NCI-H1417 treated with DMSO at 0.1 percent for 48 hours (cell line): ENCODE results near the gene CUX1.

ENCODE experiments used
- DNase-seq: peaks from one replicate; lab custom pipeline; 2025; lab: John Stamatoyannopoulos, UW

CUX1 gene

DNA sequence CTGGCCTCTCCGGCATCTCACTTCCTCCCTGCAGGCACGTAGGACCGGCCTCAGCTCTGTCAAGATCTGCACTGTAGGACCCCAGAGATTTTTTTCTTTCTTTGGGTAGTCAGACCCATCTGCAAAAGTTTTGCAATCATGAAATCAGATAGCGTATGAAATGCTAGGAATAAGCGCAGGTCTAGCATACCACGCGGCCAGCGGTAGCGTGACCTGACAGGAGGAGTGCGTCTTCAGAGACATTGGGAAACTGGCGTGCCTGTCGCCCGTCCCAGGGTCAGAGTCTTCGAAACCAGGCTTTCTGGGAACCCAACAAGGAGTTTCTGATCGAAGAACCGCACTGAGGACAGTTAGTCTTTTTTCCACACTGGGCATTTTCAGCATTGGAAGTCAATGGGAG lies 368.4 kb downstream of the CUX1 start:
- DNase-seq, result no peak

- DNase-seq, result no peak
These were observed 368.9 kb downstream of the CUX1 start for GRCh38 chr7:102186306-102186705.

DNA sequence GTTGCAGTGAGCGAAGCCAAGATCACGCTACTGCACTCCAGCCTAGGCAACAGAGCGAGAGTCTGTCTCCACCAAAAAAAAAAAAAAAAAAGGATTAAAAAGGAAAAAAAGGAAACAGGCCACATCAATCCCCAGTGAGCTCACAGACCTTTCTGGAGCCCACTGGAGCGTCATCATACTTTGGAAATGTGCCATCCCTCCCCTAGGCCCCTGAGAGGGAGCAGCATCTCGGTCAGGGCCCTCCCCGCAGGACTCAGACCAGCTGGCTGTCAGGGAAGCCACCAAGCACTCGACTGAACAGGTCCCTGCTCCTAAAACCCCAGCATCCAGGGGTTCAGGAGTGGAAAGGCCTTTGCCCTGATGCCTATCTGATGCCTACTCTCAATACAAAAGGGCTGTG lies 371.3 kb downstream of the CUX1 start:
- no peak for DNase-seq

GRCh38 chr7:102189756-102190155 lies 372.3 kb downstream of the CUX1 start:
- no peak for DNase-seq

GRCh38 chr7:102190776-102191350 lies 373.4 kb downstream of the CUX1 start:
- DNase-seq, result no peak

- DNase-seq, result no peak
These were observed 374.3 kb downstream of the CUX1 start for GRCh38 chr7:102191556-102192379.

DNA sequence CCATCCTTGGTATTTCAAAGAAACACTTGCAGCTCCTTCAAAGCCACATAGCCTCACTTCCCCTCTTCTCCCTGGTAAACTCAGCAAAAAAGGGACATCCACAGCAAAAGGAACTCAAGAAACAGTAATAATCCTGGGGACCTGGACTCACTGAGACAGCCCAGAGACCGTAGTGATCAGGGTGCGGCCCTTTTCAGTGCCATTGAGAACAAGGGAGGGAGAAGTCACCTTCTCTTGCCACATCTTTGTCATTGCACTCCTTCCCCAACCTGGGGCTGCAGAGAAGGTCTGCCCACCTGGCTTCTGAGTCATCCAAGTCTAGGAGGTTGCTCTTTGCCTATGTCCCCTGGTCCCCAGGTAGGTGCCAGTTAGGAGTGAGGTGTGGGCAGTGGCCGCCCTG lies 375.4 kb downstream of the CUX1 start:
- no peak for DNase-seq

DNA sequence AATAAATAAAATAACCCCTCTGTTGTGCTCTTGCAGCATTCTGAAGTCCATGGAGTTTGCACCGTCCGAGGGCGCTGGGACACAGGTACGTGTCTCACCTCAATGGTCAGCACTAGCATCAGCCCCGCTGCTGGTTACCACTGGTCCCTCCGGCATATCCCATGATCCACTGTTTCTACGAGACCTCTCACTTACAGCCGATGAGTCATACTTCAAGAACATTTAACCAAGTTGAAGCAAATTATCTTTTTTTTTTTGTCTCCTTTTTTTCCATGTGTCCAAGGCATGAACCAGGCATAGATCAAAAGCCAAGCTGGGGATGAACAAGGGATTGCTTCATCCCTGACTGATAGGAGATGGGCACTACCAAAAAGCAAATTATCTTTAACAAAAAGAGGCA lies 376.4 kb downstream of the CUX1 start:
- no peak for DNase-seq

DNA sequence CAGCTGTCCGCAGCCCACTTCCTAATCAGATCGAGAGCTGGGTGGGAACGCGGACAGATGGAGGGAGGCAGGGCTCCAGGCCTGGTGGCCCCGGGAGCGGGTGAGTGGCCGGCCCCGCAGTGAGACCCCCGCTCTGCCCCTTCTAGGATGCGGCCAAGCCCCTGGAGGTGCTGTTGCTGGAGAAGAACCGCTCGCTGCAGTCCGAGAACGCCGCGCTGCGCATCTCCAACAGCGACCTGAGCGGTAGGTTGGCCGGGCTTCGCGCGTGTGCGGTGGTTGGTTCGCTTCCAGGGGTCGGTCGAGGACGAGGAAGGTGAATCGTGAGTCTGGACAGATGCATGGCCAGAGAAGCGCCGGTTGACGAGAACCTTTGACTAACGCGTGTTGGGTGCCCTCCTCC lies 377.9 kb downstream of the CUX1 start:
- DNase-seq, result no peak

DNA sequence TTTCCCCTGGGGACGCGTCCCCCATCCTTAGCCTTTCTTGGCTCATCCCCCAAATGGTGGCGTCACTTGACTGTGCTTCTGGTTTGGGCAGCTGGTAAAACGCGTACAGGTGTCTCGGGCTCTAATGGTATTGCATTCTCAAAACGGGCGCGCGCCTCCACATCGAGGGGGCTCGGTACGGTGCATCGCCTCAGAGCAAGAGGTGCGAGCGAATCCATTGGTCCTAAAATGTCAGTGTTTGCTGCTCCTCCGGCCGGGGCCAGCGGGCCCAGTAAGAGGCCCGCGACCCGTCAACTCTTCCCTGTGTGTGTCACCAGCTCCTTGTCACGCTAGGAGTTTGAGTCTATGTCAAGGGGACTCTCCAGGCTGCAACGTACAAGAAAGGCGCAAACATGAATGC lies 378.6 kb downstream of the CUX1 start:
- no peak for DNase-seq

DNA sequence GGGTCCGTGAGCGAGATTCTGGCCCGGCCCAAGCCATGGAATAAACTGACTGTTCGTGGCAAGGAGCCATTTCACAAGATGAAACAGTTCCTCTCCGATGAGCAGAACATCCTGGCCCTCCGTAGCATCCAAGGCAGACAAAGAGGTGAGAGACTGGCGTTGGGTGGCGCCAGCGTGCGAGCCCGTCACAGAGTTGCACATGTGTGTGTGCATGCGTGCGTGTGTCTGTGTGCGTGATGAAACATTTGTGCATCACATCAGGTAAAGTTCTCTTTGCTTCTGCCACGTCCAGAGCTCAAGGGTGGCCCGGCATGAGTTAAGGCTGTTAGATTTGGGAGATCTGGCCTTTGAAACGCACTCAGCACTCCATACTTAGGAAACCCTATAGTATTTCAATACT lies 379.7 kb downstream of the CUX1 start:
- no peak for DNase-seq

DNA sequence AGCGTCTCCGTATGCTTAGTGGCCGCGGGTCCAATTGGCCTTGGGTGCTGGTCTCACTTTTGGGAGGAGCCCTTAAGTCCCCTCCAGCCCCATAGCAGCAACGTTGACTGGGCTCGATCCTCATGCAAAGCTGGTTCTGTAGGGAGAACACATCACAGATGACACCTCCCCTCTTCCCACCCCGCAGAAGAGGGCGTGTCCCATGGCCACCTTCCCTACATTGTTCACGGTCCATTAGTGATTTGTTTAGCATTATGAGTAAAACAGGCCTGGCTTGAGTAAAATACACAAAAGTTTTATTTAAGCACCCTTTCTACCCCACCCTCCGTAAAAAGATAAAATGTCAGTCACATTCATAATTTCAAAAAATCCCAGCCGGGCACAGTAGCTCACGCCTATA lies 380.2 kb downstream of the CUX1 start:
- DNase-seq, result no peak

DNA sequence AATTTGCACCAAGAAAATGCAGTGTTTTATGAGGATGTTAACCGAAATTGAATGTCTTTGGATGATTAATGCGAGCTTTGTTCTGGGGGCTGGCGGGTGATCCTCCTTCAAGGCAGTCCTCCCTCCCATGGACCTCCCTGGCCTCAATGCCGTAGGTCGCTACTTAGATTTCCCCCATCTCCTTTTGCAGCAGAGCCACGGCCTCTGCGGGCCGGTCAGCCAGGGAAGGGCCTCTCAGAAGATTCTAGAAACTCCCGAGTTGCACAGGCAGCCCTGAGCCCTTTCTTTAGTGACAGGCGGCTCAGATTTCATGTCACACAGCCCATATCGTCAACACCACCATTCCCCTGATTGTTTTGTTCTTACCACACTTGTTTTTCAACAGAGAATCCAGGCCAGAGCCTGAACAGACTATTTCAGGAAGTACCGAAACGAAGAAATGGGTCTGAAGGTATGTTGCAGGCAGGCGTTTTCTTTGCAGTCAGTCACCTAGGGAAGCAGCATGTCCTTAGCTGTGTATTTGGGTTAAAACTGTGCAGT lies 381.1 kb downstream of the CUX1 start:
- no peak for DNase-seq

- no peak for DNase-seq
These were observed 384.1 kb downstream of the CUX1 start for GRCh38 chr7:102201576-102201975.

GRCh38 chr7:102202556-102202955 lies 385.1 kb downstream of the CUX1 start:
- no peak for DNase-seq

- DNase-seq, result no peak
These were observed 385.8 kb downstream of the CUX1 start for GRCh38 chr7:102203218-102203617.

GRCh38 chr7:102204212-102204611 lies 386.8 kb downstream of the CUX1 start:
- DNase-seq, result no peak

DNA sequence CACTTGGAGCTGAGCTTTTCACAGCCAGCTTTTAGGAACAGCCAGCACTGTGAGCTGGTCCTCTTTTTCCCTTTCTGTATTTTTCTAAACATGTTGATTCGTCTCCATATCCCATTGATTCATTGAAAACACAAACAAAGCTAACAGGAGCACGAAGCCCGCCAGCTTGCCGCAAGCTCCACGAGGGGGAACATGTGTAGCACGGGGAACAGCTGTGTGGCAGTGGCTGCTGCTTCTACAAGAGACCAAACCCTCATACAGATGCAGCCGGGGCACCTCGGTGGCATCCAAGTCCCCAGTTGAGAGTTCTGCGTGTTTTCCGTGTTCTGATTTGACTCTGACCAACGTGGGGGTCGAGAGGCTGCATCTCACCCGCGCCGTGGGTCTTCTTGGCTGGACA lies 388.5 kb downstream of the CUX1 start:
- DNase-seq, result no peak

GRCh38 chr7:102208826-102209225 lies 391.4 kb downstream of the CUX1 start:
- DNase-seq, result no peak

DNA sequence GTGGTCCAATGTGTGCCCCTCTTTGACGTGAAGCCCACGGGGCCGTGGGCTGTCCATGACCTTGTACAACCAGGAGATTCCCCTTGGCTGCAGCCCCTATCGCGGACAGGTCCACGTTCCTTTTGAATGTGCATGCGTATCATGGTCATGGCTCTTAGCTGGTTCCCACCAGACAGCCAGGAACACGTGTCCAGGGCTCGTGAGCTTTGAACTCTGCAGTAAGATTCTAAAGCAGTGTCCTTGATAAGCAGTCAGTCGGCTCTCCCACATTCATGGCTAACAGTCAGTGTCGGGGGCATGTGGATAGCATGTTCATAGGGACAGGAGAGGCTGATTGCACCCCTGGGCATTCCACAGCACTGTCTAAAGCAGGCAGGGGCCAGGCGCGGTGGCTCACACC lies 393.4 kb downstream of the CUX1 start:
- DNase-seq, result no peak

GRCh38 chr7:102211590-102212550 lies 394.4 kb downstream of the CUX1 start:
- no peak for DNase-seq

DNA sequence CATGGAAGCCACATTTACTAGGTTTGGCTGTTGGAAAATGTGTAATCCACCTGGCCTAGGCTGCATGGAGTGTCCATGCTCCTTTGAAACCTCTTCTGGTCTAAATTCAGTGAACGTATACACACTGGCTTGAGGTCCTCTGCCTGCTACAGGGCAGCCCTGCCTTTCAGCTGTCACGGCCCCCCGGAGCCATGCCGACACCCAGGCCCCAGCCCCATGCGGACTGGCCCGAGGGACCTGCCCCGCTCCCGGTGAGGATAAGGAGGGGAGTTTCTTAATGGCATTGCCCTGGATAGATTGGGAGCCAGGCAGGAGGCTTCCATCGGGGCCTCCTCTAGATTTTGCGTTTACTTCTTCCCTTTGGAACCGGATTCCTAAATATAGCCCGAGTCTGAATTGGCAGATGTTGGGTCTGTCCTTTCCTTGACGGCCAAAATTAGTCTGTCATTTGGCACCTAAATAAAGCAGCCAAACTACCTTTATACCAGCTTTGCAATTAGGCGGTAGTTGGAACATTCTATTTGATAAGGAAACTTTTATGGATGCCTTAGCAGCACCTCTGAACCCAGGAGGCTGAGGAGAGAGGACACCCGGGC lies 397.1 kb downstream of the CUX1 start:
- no peak for DNase-seq
